Measurements from ENCODE around the gene ADAMTS14.
A peak's percentile ranks its signal among the peaks of the same experiment; 100 is the strongest.

Gene ADAMTS14

GRCh38 chr10:70781461-70782051, 109.2 kb downstream of the ADAMTS14 start:
- FAIRE-seq: no peak
- DNase-seq (ENCODE audit: low spot score): no peak

- no peak for FAIRE-seq
- DNase-seq (ENCODE audit: low spot score): no peak
Observed at GRCh38 chr10:70782086-70782745, 109.9 kb downstream of the ADAMTS14 start.

- no peak for DNase-seq (ENCODE audit: low spot score)
- FAIRE-seq: peak; percentile 40
Observed at GRCh38 chr10:70782746-70783680, 110.7 kb downstream of the ADAMTS14 start.

GRCh38 chr10:70784016-70784415, 111.7 kb downstream of the ADAMTS14 start:
- DNase-seq (ENCODE audit: low spot score): no peak
- no peak for FAIRE-seq

GRCh38 chr10:70784471-70784870, 112.2 kb downstream of the ADAMTS14 start:
- DNase-seq (ENCODE audit: low spot score) (peak; percentile 6), FAIRE-seq (no peak)

GRCh38 chr10:70785190-70785589, 112.9 kb downstream of the ADAMTS14 start, which contains the start of gene TBATA:
Gene TBATA, minus strand, starts transcription at chr10:70785377. Its CDS starts 1,998 bp downstream, at chr10:70783379.
- DNase-seq (ENCODE audit: low spot score): peak; percentile 4
- peak; percentile 32 for FAIRE-seq

GRCh38 chr10:70786799-70787415, 114.6 kb downstream of the ADAMTS14 start:
- FAIRE-seq (no peak), DNase-seq (ENCODE audit: low spot score) (no peak)

- DNase-seq (ENCODE audit: low spot score) (no peak), FAIRE-seq (no peak)
Observed at GRCh38 chr10:70791386-70792039, 119.2 kb downstream of the ADAMTS14 start.

- DNase-seq (ENCODE audit: low spot score) (no peak), FAIRE-seq (no peak)
Observed at GRCh38 chr10:70795613-70796012, 123.3 kb downstream of the ADAMTS14 start.

GRCh38 chr10:70797840-70798239, 125.5 kb downstream of the ADAMTS14 start:
- FAIRE-seq (no peak), DNase-seq (ENCODE audit: low spot score) (no peak)

GRCh38 chr10:70799124-70799523, 126.8 kb downstream of the ADAMTS14 start:
- FAIRE-seq (no peak), DNase-seq (ENCODE audit: low spot score) (no peak)

GRCh38 chr10:70801854-70802253, 129.5 kb downstream of the ADAMTS14 start:
- DNase-seq (ENCODE audit: low spot score): no peak
- no peak for FAIRE-seq

- peak; percentile 63 for FAIRE-seq
- DNase-seq (ENCODE audit: low spot score): no peak
Observed at GRCh38 chr10:70803775-70804420, 131.6 kb downstream of the ADAMTS14 start.

- DNase-seq (ENCODE audit: low spot score) (peak; percentile 50), FAIRE-seq (no peak)
Observed at GRCh38 chr10:70804421-70804808, 132.1 kb downstream of the ADAMTS14 start.

- FAIRE-seq (no peak), DNase-seq (ENCODE audit: low spot score) (no peak)
Observed at GRCh38 chr10:70805619-70806215, 133.4 kb downstream of the ADAMTS14 start.

GRCh38 chr10:70806841-70807240, 134.5 kb downstream of the ADAMTS14 start:
- FAIRE-seq: no peak

GRCh38 chr10:70807556-70807955, 135.2 kb downstream of the ADAMTS14 start:
- DNase-seq (ENCODE audit: low spot score): no peak
- no peak for FAIRE-seq

More at GRCh38 chr10:70806841-70807240, 134.5 kb downstream of the ADAMTS14 start:
- no peak for DNase-seq (ENCODE audit: low spot score)

- FAIRE-seq: peak; percentile 56
- no peak for DNase-seq (ENCODE audit: low spot score)
Observed at GRCh38 chr10:70809011-70809611, 136.8 kb downstream of the ADAMTS14 start.

- DNase-seq (ENCODE audit: low spot score) (no peak), FAIRE-seq (no peak)
Observed at GRCh38 chr10:70809726-70810125, 137.4 kb downstream of the ADAMTS14 start.

- no peak for DNase-seq (ENCODE audit: low spot score)
- no peak for FAIRE-seq
Observed at GRCh38 chr10:70810967-70811366, 138.7 kb downstream of the ADAMTS14 start.

Data from urothelium cell line (cell line).